MCF 10A (cell line): ENCODE results near the gene STMN3. TPM values are rescaled to one million over a fixed set of nuclear protein-coding genes. Genes with fewer than 3 reads are reported as not detected.

Experiments
- BruUV-seq: library from RNA; stranded (reverse); fragments of 400-500 nt; replicated peaks from 2 replicates; lab custom pipeline; 2021; lab: Mats Ljungman, UMichigan
- CTCF ChIA-PET: fragments of 300-600 bp; sonication (Branson Sonifier 250); formaldehyde crosslinking; extraction: SDS; loops from one replicate; lab custom pipeline; 2021; ENCODE audit warnings: antibody characterized with exemption, inconsistent platforms; lab: Yijun Ruan, JAX
- POLR2A ChIA-PET: fragments of 300-600, 350-650 bp; sonication (Branson Sonifier 250); formaldehyde crosslinking; extraction: SDS; loops from one replicate; lab custom pipeline; 2020; ENCODE audit warnings: antibody characterized with exemption, inconsistent platforms; lab: Yijun Ruan, JAX
- DNase-seq: peaks from one replicate; pipeline ENCODE4 v3.0.0-alpha.2; 2018; ENCODE audit not compliant: unreplicated experiment
- H3K27ac Mint-ChIP-seq: one replicate; pipeline ENCODE4 v1.8.0; 2022; ENCODE audit warnings: mild to moderate bottlenecking, low read depth, mixed read lengths; ENCODE audit not compliant: unreplicated experiment
- H3K27me3 Mint-ChIP-seq: one replicate; pipeline ENCODE4 v1.8.0; 2022; ENCODE audit warnings: mixed read lengths; ENCODE audit not compliant: insufficient read depth, unreplicated experiment
- H3K36me3 Mint-ChIP-seq: one replicate; pipeline ENCODE4 v1.8.0; 2022; ENCODE audit warnings: mild to moderate bottlenecking, moderate library complexity, mixed read lengths; ENCODE audit not compliant: insufficient read depth, unreplicated experiment
- H3K4me1 Mint-ChIP-seq: one replicate; pipeline ENCODE4 v1.8.0; 2022; ENCODE audit warnings: mixed read lengths; ENCODE audit not compliant: insufficient read depth, unreplicated experiment
- H3K4me3 Mint-ChIP-seq: one replicate; pipeline ENCODE4 v1.8.0; 2022; ENCODE audit warnings: mild to moderate bottlenecking, moderate library complexity, mixed read lengths; ENCODE audit not compliant: unreplicated experiment
- H3K9me3 Mint-ChIP-seq: one replicate; pipeline ENCODE4 v1.8.0; 2022; ENCODE audit warnings: mixed read lengths; ENCODE audit not compliant: unreplicated experiment
- CTCF ChIP-seq: fragments of 200-600 bp; IDR thresholded peaks from one replicate; pipeline ENCODE4 v1.8.0; 2022; ENCODE audit warnings: antibody characterized with exemption, mild to moderate bottlenecking; ENCODE audit not compliant: unreplicated experiment
- intact Hi-C: fragments of 100-400 bp; cut with micrococcal nuclease; formaldehyde crosslinking; loops from 2 replicates; pipeline ENCODE4 v1.14.1; 2022
- total RNA-seq: library from RNA; stranded (reverse); gene quantifications from 2 replicates; pipeline ENCODE4 v1.2.3, GENCODE V29; 2022

The STMN3 gene
- total RNA-seq, 1 experiment from 2014 or later, result 5.3 TPM

GRCh38 chr20:63599396-63600050, 53.7 kb downstream of the STMN3 start:
- Mint-ChIP-seq H3K27ac (no peak overlapping the region), H3K4me1 (no peaks in the 10 kb centered on the region), H3K9me3 (no peaks in the 10 kb centered on the region), H3K27me3 (no peaks in the 10 kb centered on the region), H3K36me3 (peaks cover 43% of the 10 kb centered on the region), H3K4me3 (no peak overlapping the region)
- ChIA-PET CTCF (interaction anchor here (0.9 to 1.4 kb wide), 2 partner anchors 62 to 521 kb away, joined by 3 to 4 read pairs; partner anchors contain the start of gene PTK6), POLR2A (interaction anchor here (1.2 to 1.7 kb wide), 3 partner anchors 12 to 266 kb away, joined by 3 to 5 read pairs (median 4); partner anchors contain the start of genes GMEB2 and TPD52L2)
- no peak for DNase-seq
- TF ChIP-seq CTCF, result no peak
- intact Hi-C loops, result no loop called here
- BruUV-seq, result no TSS peak

- BruUV-seq, result no TSS peak
- H3K27ac Mint-ChIP-seq, result peak overlapping the region; percentile 46
- H3K9me3 Mint-ChIP-seq, result no peaks in the 10 kb centered on the region
- no peaks in the 10 kb centered on the region for H3K27me3 Mint-ChIP-seq
- ChIA-PET CTCF (no interaction called here), POLR2A (interaction anchor here (0.8 to 1.7 kb wide), 4 partner anchors 11 to 266 kb away, joined by 3 to 5 read pairs (median 4); partner anchors contain the start of genes GMEB2 and TPD52L2)
- intact Hi-C loops, result no loop called here
- TF ChIP-seq CTCF, result no peak
- no peak overlapping the region for H3K4me3 Mint-ChIP-seq
- H3K4me1 Mint-ChIP-seq, result no peaks in the 10 kb centered on the region
- peaks cover 42% of the 10 kb centered on the region for H3K36me3 Mint-ChIP-seq
- DNase-seq, result no peak
These were observed 54.5 kb downstream of the STMN3 start for GRCh38 chr20:63598479-63599395.

GRCh38 chr20:63597651-63598478, 55.4 kb downstream of the STMN3 start:
- ChIA-PET POLR2A (interaction anchor here (0.6 to 1.7 kb wide), 4 partner anchors 20 to 267 kb away, joined by 3 to 5 read pairs (median 4); partner anchors contain the start of genes GMEB2 and TPD52L2), CTCF (no interaction called here)
- no peak for DNase-seq
- Mint-ChIP-seq H3K36me3 (peaks cover 42% of the 10 kb centered on the region), H3K4me1 (no peaks in the 10 kb centered on the region), H3K9me3 (no peaks in the 10 kb centered on the region), H3K4me3 (no peak overlapping the region), H3K27me3 (no peaks in the 10 kb centered on the region), H3K27ac (no peak overlapping the region)
- no TSS peak for BruUV-seq
- intact Hi-C loops, result no loop called here
- TF ChIP-seq CTCF, result no peak
